ENCODE data around the gene DOCK4.

DNA sequence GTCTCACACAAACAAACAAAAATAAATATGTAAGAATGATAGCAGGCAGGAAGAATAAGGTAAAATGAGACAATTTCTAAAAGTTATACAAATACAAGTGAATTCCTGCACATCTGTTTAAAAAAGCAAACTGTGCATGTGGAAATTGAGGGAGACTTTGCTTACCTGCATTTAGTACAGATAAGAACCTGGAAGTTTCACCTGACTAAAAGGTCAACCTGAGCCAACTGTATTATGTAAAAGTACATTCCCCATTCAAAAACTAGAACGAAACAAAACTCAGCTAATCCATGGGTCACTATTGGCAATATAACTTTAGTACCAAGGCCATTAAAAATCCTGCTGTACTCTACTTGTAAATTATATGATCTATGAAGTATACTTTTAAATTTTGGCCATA, 127.1 kb downstream of the DOCK4 start:
- TF ChIP-seq, protein P1, sequence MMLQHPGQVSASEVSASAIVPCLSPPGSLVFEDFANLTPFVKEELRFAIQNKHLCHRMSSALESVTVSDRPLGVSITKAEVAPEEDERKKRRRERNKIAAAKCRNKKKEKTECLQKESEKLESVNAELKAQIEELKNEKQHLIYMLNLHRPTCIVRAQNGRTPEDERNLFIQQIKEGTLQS (IDR thresholded peaks at IDR 0.05; ENCODE audit: insufficient read depth, low read depth, low read length), result no peak
- no peak for TF ChIP-seq TAF1 (IDR thresholded peaks at IDR 0.05; ENCODE audit: low read depth, low read length)
- TF ChIP-seq SIN3A (conservative IDR thresholded peaks at IDR 0.05 in 1 of 2, IDR thresholded peaks at IDR 0.05 in 1 of 2; ENCODE audit: low read depth in 1 of 2, low read length in 2 of 2), result no peak
- no peak for TF ChIP-seq CEBPB (IDR thresholded peaks at IDR 0.05; ENCODE audit: low read depth, low read length)
- TF ChIP-seq, protein P2, sequence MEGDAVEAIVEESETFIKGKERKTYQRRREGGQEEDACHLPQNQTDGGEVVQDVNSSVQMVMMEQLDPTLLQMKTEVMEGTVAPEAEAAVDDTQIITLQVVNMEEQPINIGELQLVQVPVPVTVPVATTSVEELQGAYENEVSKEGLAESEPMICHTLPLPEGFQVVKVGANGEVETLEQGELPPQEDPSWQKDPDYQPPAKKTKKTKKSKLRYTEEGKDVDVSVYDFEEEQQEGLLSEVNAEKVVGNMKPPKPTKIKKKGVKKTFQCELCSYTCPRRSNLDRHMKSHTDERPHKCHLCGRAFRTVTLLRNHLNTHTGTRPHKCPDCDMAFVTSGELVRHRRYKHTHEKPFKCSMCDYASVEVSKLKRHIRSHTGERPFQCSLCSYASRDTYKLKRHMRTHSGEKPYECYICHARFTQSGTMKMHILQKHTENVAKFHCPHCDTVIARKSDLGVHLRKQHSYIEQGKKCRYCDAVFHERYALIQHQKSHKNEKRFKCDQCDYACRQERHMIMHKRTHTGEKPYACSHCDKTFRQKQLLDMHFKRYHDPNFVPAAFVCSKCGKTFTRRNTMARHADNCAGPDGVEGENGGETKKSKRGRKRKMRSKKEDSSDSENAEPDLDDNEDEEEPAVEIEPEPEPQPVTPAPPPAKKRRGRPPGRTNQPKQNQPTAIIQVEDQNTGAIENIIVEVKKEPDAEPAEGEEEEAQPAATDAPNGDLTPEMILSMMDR (IDR thresholded peaks at IDR 0.05; ENCODE audit: control extremely low read depth in 1 of 3, insufficient read depth in 1 of 3, low read depth in 1 of 3, low read length in 3 of 3), result no peak
- TF ChIP-seq, protein P3, sequence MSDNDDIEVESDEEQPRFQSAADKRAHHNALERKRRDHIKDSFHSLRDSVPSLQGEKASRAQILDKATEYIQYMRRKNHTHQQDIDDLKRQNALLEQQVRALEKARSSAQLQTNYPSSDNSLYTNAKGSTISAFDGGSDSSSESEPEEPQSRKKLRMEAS (IDR thresholded peaks at IDR 0.05), result no peak

Measured in H1 (cell line).